Measurements from ENCODE around the gene PCED1B. TPM values are rescaled to one million over a fixed set of nuclear protein-coding genes. Genes with fewer than 3 reads are reported as not detected.

The PCED1B gene
- total RNA-seq, 3 donors from 2014 or later: 1.6 to 6.2 (median 5.1) TPM

DNA sequence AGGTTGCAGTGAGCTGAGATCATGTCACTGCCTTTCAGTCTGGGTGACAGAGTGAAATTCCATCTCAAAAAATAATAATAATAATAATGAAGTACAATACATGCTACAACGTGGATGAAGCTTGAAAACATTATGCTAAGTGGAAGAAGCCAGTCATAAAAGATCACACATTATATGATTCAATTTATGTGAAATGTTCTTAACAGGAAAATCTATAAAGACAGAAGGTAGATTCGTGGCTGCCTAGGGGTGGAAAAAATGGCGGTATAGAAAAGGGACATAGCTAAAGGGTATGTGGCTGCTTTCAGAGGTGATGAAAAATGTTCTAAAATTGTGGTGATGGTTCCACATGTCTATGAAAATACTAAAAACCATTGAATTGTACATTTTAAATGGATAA is 41.3 kb downstream of the PCED1B start:
- H3K27ac ChIP-seq: peak overlapping the region in 1 of 2 donors; percentile 54
- H3K4me1 ChIP-seq: no peaks in the 10 kb centered on the region
- intact Hi-C loops (cut with DNase I; ENCODE audit: low total_unique reads): no loop called here
- DNase-seq (ENCODE audit: low spot score in 2 of 2): no peak
- H3K27me3 ChIP-seq: no peaks in the 10 kb centered on the region
- H3K4me3 ChIP-seq: no peak overlapping the region
- H3K9me3 ChIP-seq: no peaks in the 10 kb centered on the region
- TF ChIP-seq POLR2AphosphoS5 (IDR thresholded peaks at IDR 0.05) (no peak), POLR2A (IDR thresholded peaks at IDR 0.05) (no peak)
- TF ChIP-seq, protein P1, sequence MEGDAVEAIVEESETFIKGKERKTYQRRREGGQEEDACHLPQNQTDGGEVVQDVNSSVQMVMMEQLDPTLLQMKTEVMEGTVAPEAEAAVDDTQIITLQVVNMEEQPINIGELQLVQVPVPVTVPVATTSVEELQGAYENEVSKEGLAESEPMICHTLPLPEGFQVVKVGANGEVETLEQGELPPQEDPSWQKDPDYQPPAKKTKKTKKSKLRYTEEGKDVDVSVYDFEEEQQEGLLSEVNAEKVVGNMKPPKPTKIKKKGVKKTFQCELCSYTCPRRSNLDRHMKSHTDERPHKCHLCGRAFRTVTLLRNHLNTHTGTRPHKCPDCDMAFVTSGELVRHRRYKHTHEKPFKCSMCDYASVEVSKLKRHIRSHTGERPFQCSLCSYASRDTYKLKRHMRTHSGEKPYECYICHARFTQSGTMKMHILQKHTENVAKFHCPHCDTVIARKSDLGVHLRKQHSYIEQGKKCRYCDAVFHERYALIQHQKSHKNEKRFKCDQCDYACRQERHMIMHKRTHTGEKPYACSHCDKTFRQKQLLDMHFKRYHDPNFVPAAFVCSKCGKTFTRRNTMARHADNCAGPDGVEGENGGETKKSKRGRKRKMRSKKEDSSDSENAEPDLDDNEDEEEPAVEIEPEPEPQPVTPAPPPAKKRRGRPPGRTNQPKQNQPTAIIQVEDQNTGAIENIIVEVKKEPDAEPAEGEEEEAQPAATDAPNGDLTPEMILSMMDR (IDR thresholded peaks at IDR 0.05): no peak
- no peaks in the 10 kb centered on the region for H3K36me3 ChIP-seq

DNA sequence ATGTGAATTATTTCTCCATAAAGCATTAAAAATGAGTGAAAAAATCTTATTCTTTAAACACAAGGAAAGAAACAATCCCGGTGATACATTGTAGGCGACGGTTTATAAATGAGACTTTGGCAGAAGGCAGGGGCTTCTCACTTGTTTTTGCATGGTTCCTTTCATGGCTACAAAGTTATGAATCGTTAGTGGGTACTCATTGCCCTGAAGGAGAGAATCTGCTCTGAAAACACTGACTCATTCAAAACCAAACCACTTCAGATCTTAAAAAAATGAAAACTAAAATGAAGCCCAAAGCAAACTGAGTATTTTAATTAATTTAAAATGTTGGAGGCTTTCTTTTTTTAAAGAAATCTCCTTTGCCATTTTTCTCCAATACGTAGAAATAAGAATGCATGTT is 41.7 kb downstream of the PCED1B start:
- peak overlapping the region in 1 of 2 donors; percentile 54 for H3K27ac ChIP-seq
- TF ChIP-seq POLR2A (IDR thresholded peaks at IDR 0.05) (no peak), POLR2AphosphoS5 (IDR thresholded peaks at IDR 0.05) (no peak)
- TF ChIP-seq, protein P1 (IDR thresholded peaks at IDR 0.05): no peak
- intact Hi-C loops (cut with DNase I; ENCODE audit: low total_unique reads): no loop called here

DNA sequence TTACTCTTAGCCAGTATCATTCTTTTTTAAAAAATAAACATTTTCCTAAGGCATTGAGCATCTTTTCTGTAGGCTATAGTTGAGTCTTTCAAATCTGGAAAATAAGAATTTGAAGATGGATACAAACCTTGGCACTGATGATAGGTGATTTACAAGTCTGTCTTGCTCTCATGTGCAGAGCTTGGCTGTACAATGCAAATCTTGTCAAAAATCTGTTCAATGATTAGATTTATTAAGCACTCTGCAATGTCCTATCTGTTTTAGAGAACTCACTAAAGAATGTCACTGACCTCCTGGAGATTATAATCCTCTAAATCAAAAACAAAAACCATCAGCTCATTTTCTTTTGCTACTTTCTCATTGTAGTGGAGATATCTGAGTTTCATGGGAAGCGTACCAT is 43.2 kb downstream of the PCED1B start:
- no peaks in the 10 kb centered on the region for H3K9me3 ChIP-seq
- H3K4me3 ChIP-seq: no peak overlapping the region
- H3K36me3 ChIP-seq: no peaks in the 10 kb centered on the region
- H3K27me3 ChIP-seq: no peaks in the 10 kb centered on the region
- H3K27ac ChIP-seq: no peak overlapping the region
- TF ChIP-seq POLR2A (IDR thresholded peaks at IDR 0.05): no peak
- TF ChIP-seq, protein P1 (IDR thresholded peaks at IDR 0.05): no peak
- TF ChIP-seq POLR2AphosphoS5 (IDR thresholded peaks at IDR 0.05): no peak
- H3K4me1 ChIP-seq: no peaks in the 10 kb centered on the region
- no peak for DNase-seq (ENCODE audit: low spot score in 2 of 2)
- intact Hi-C loops (cut with DNase I; ENCODE audit: low total_unique reads): no loop called here

More for the DNA sequence above, 41.7 kb downstream of the PCED1B start:
- no peak overlapping the region for H3K4me3 ChIP-seq
- H3K27me3 ChIP-seq: no peaks in the 10 kb centered on the region
- H3K36me3 ChIP-seq: no peaks in the 10 kb centered on the region
- H3K4me1 ChIP-seq: no peaks in the 10 kb centered on the region
- DNase-seq (ENCODE audit: low spot score in 2 of 2): no peak
- H3K9me3 ChIP-seq: no peaks in the 10 kb centered on the region

DNA sequence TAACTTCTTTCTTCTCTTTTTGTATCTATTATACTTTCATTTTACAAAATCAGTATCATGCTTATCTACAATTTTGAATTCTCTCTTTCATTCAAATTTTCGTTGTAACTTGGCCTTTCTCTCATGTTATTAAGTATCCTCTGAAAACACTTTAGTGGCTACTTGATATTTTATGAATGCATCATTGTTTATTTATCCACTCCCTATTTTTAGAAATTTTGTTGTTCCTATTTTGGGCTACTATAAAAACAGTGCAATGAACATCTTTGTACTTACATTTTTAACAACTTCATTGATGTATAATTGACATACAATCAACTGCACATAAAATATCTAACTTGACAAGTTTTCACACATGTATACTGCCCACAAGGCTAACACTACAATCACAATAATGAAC is 44.3 kb downstream of the PCED1B start:
- no peak for DNase-seq (ENCODE audit: low spot score in 2 of 2)
- H3K4me1 ChIP-seq: no peaks in the 10 kb centered on the region
- TF ChIP-seq, protein P1 (IDR thresholded peaks at IDR 0.05): no peak
- TF ChIP-seq POLR2A (IDR thresholded peaks at IDR 0.05) (no peak), POLR2AphosphoS5 (IDR thresholded peaks at IDR 0.05) (no peak)
- intact Hi-C loops (cut with DNase I; ENCODE audit: low total_unique reads): no loop called here
- H3K27ac ChIP-seq: no peak overlapping the region
- no peaks in the 10 kb centered on the region for H3K27me3 ChIP-seq
- no peaks in the 10 kb centered on the region for H3K9me3 ChIP-seq
- no peaks in the 10 kb centered on the region for H3K36me3 ChIP-seq
- no peak overlapping the region for H3K4me3 ChIP-seq

DNA sequence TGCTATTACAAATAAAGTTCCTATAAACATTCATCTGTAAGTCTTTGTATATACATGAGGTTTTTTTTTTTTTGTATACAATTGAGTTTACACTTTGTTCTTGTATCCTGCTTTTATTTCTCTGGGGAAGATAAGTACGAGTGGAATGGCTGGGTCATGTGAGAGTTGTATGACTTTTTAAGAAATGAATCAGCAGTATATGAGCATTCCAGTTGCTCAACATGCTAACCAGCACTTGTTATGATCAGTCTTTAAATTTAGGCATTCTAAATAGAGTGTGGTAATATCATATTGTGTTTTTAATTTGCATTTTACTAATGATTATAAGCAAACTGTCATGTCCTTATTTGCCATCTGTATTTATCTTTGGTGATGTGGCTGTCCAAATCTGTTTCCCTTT is 45.0 kb downstream of the PCED1B start:
- no peaks in the 10 kb centered on the region for H3K9me3 ChIP-seq
- H3K4me3 ChIP-seq: no peak overlapping the region
- intact Hi-C loops (cut with DNase I; ENCODE audit: low total_unique reads): no loop called here
- TF ChIP-seq POLR2AphosphoS5 (IDR thresholded peaks at IDR 0.05) (no peak), POLR2A (IDR thresholded peaks at IDR 0.05) (no peak)
- TF ChIP-seq, protein P1 (IDR thresholded peaks at IDR 0.05): no peak
- no peaks in the 10 kb centered on the region for H3K27me3 ChIP-seq
- H3K4me1 ChIP-seq: no peaks in the 10 kb centered on the region
- no peaks in the 10 kb centered on the region for H3K36me3 ChIP-seq
- no peak for DNase-seq (ENCODE audit: low spot score in 2 of 2)
- H3K27ac ChIP-seq: no peak overlapping the region
